Endothelial cell (in vitro differentiated cells): Measurements from ENCODE around the gene PPP3CA. TPM values are rescaled to one million over a fixed set of nuclear protein-coding genes. Genes with fewer than 3 reads are reported as not detected.

ENCODE experiments used
- DNase-seq: peaks from one replicate; pipeline ENCODE4 v3.0.0; 2021; ENCODE audit warnings: low spot score
- H3K27ac Mint-ChIP-seq: one replicate; pipeline ENCODE4 v1.8.0; 2021; ENCODE audit warnings: mixed read lengths, inconsistent platforms; ENCODE audit not compliant: unreplicated experiment
- H3K27me3 Mint-ChIP-seq: one replicate; pipeline ENCODE4 v1.8.0; 2021; ENCODE audit warnings: mild to moderate bottlenecking, moderate library complexity, mixed read lengths, inconsistent platforms; ENCODE audit not compliant: unreplicated experiment
- H3K36me3 Mint-ChIP-seq: one replicate; pipeline ENCODE4 v1.8.0; 2021; ENCODE audit warnings: mild to moderate bottlenecking, low read depth, mixed read lengths, inconsistent platforms; ENCODE audit not compliant: unreplicated experiment
- H3K4me1 Mint-ChIP-seq: one replicate; pipeline ENCODE4 v1.8.0; 2021; ENCODE audit warnings: mild to moderate bottlenecking, mixed read lengths, inconsistent platforms; ENCODE audit not compliant: unreplicated experiment
- H3K4me3 Mint-ChIP-seq: one replicate; pipeline ENCODE4 v1.8.0; 2021; ENCODE audit warnings: mild to moderate bottlenecking, mixed read lengths, inconsistent platforms; ENCODE audit not compliant: unreplicated experiment
- H3K9me3 Mint-ChIP-seq: one replicate; pipeline ENCODE4 v1.8.0; 2021; ENCODE audit warnings: mixed read lengths, inconsistent platforms; ENCODE audit not compliant: unreplicated experiment
- microRNA-seq: library from miRNA; unstranded; fragments of <30 nt; microRNA quantifications from one replicate; pipeline ENCODE4, GENCODE V29; 2020; ENCODE audit not compliant: unreplicated experiment
- total RNA-seq: library from RNA; stranded (reverse); fragmentation: NEBNext Ultra II Directional; extraction: Animal tissue kit (Norgen Biotek cat#: 25700); gene quantifications from one replicate; pipeline ENCODE4 v1.2.1, GENCODE V29; 2021; ENCODE audit not compliant: unreplicated experiment
- TF ChIP-seq, protein P1 (sequence below): fragments of 200-600 bp; sonication (generic); IDR thresholded peaks from one replicate; pipeline ENCODE4 v1.5.0; 2021; ENCODE audit warnings: antibody characterized with exemption; ENCODE audit not compliant: unreplicated experiment

PPP3CA gene
- total RNA-seq, 1 donor from 2014 or later: 60.5 TPM

DNA sequence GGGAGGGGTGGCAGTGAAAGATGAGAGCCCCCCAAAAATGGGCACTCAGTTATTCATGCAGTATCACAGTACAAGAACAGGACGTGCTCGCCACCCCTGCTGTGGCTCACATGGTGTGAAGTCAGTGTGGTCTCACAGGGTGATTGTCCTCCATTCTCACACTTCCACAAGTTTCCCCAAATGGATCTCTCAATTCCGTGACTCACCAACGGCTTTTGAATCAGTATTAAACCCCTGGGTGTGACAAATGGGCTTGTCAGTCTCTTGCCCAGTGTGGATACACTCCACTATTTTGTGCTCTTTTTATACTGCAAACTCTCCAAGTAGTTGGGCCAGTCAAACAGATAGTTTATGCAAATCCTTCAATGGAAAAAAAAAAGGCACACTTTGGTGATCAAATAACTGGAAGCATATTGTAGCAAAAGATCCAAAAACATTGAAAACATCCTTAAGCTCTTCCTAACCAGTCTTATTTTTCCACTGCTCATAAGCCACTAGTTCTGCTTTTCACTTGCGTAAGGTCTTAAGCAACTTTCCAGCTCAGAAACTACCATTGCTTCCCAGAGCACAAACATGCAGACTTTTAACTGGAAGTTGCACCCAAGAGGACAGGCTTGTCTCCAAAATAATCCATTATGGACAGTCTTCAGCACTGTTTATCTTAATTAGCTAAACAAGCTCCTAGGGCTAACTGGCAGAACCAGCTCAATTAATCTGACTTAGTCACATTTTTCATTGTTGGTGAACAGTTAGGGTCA lies 365.7 kb downstream of the PPP3CA start:
- Mint-ChIP-seq H3K27ac (no peak overlapping the region), H3K36me3 (no peaks in the 10 kb centered on the region), H3K4me3 (no peak overlapping the region), H3K4me1 (peaks cover 2% of the 10 kb centered on the region), H3K9me3 (no peaks in the 10 kb centered on the region), H3K27me3 (no peaks in the 10 kb centered on the region)
- TF ChIP-seq, protein P1, sequence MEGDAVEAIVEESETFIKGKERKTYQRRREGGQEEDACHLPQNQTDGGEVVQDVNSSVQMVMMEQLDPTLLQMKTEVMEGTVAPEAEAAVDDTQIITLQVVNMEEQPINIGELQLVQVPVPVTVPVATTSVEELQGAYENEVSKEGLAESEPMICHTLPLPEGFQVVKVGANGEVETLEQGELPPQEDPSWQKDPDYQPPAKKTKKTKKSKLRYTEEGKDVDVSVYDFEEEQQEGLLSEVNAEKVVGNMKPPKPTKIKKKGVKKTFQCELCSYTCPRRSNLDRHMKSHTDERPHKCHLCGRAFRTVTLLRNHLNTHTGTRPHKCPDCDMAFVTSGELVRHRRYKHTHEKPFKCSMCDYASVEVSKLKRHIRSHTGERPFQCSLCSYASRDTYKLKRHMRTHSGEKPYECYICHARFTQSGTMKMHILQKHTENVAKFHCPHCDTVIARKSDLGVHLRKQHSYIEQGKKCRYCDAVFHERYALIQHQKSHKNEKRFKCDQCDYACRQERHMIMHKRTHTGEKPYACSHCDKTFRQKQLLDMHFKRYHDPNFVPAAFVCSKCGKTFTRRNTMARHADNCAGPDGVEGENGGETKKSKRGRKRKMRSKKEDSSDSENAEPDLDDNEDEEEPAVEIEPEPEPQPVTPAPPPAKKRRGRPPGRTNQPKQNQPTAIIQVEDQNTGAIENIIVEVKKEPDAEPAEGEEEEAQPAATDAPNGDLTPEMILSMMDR: no peak
- no peak for DNase-seq

DNA sequence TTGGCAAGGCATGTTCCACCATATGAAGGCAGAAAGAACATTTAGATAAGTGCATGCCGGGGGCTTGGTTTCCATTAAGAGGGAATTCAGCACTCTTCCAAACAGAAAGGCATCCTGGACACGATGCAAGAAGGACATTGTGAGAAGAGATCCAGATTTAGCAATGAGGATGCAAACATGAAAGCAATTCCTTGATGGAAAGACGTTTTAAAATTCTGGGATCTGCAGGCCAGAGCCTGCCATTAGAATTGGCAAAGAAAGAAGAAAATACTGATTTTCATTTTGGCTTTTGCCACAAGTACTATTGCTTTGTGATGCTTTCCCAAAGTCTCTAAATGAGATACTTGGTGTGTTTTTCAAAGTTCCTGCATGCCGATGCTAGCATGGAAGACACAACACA lies 367.6 kb downstream of the PPP3CA start:
- H3K4me3 Mint-ChIP-seq: no peak overlapping the region
- H3K36me3 Mint-ChIP-seq: no peaks in the 10 kb centered on the region
- no peaks in the 10 kb centered on the region for H3K27me3 Mint-ChIP-seq
- TF ChIP-seq, protein P1: no peak
- H3K27ac Mint-ChIP-seq: no peak overlapping the region
- no peaks in the 10 kb centered on the region for H3K9me3 Mint-ChIP-seq
- H3K4me1 Mint-ChIP-seq: peaks cover 8% of the 10 kb centered on the region
- no peak for DNase-seq

DNA sequence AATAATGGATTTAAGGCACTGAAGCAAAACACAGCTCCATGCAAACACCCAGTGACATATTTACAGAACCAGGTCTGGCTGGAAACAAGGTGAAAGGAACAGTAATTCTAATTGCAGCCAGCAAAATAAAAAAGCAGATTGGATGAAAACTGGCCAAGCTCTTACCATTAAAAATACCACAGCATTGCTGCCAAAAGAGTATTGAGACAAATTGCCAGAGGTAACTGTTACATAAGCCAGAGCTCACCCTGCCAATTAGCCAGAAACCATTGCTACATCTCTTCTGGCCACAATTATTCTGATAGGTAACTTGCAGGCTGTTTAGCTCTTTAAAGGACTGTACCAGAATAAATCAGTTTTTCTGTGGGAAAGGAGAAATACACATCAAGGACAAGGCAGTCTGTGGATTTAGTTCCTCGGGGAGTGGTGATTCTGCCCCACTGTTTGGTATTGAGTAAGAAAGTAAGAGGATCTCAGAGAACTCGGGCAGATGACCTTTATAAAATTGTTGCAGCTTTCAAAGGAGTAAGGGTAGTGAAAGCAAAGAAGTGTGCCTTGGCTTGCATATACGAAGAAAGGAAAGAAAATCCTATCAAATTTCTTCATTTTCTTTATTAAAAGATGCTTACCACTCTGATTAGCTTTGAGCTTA lies 369.5 kb downstream of the PPP3CA start:
- TF ChIP-seq, protein P1: no peak
- no peak overlapping the region for H3K4me3 Mint-ChIP-seq
- H3K36me3 Mint-ChIP-seq: no peaks in the 10 kb centered on the region
- no peak for DNase-seq
- no peaks in the 10 kb centered on the region for H3K27me3 Mint-ChIP-seq
- peaks cover 8% of the 10 kb centered on the region for H3K4me1 Mint-ChIP-seq
- H3K27ac Mint-ChIP-seq: no peak overlapping the region
- no peaks in the 10 kb centered on the region for H3K9me3 Mint-ChIP-seq

DNA sequence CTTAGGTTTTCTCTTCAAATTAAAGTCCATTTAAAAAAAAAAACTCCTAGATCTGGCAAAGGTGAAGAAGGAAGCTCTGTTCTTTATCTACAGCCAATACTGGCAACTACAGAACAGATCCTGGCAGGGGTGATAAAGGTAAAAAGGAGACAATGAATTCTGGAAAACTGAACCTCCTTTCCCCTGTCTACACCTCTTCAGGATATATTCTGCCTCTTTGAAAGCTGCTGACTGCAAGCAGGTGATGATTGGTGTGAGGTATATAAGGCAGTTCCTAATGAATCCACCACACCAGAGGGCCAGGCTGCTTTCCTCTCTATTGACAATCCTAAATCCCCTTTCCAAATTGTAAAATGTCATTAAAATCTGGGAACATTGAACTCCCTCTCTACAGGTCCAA lies 370.1 kb downstream of the PPP3CA start:
- H3K4me3 Mint-ChIP-seq: no peak overlapping the region
- TF ChIP-seq, protein P1: no peak
- no peaks in the 10 kb centered on the region for H3K36me3 Mint-ChIP-seq
- peaks cover 6% of the 10 kb centered on the region for H3K4me1 Mint-ChIP-seq
- H3K9me3 Mint-ChIP-seq: no peaks in the 10 kb centered on the region
- H3K27ac Mint-ChIP-seq: no peak overlapping the region
- no peak for DNase-seq
- no peaks in the 10 kb centered on the region for H3K27me3 Mint-ChIP-seq

Small RNA genes within 50 kb of the gene (microRNA-seq; reads per million reads assigned to microRNA genes)
- 3.7 reads per million, percentile 43 among the genes with 10 or more reads in this experiment for gene MIR1255A
- gene MIR8066: not detected
